Smooth muscle cell (in vitro differentiated cells): Measurements from ENCODE around the gene VMAC. TPM values are rescaled to one million over a fixed set of nuclear protein-coding genes. Genes with fewer than 3 reads are reported as not detected.

Experiments
- DNase-seq: peaks from one replicate; lab custom pipeline; 2025; ENCODE audit not compliant: unreplicated experiment; lab: John Stamatoyannopoulos, UW
- H2AFZ ChIP-seq: fragments of 200-600 bp; sonication (generic); 2 replicates; pipeline ENCODE4 v1.6.0; 2016; ENCODE audit warnings: antibody characterized with exemption, low read depth, mild to moderate bottlenecking
- H3F3A ChIP-seq: fragments of 200-600 bp; sonication (generic); 2 replicates; pipeline ENCODE4 v1.6.0; 2017; ENCODE audit warnings: antibody characterized with exemption, low read depth
- H3K27ac ChIP-seq: fragments of 200-600 bp; sonication (generic); 2 replicates; pipeline ENCODE4 v1.5.1; 2016; ENCODE audit warnings: low read depth, mild to moderate bottlenecking
- H3K27me3 ChIP-seq: fragments of 200-600 bp; sonication (generic); 2 replicates; pipeline ENCODE4 v1.6.1; 2016; ENCODE audit warnings: low read depth, mild to moderate bottlenecking
- H3K36me3 ChIP-seq: fragments of 200-600 bp; sonication (generic); 2 replicates; pipeline ENCODE4 v1.5.1; 2016; ENCODE audit warnings: low read depth
- H3K4me1 ChIP-seq: fragments of 200-600 bp; sonication (generic); 2 replicates; pipeline ENCODE4 v1.5.1; 2016; ENCODE audit warnings: low read depth
- H3K4me2 ChIP-seq: fragments of 200-600 bp; sonication (generic); 2 replicates; pipeline ENCODE4 v1.6.0; 2016; ENCODE audit warnings: mild to moderate bottlenecking
- H3K4me3 ChIP-seq: fragments of 200-600 bp; sonication (generic); 2 replicates; pipeline ENCODE4 v1.5.1; 2016; ENCODE audit warnings: mild to moderate bottlenecking
- H3K79me2 ChIP-seq: fragments of 200-600 bp; sonication (generic); 2 replicates; pipeline ENCODE4 v1.6.0; 2016; ENCODE audit warnings: low read depth, mild to moderate bottlenecking
- H3K9ac ChIP-seq: fragments of 200-600 bp; sonication (generic); 2 replicates; pipeline ENCODE4 v1.6.0; 2016; ENCODE audit warnings: low read depth
- H3K9me3 ChIP-seq: fragments of 200-600 bp; sonication (generic); replicated peaks from 2 replicates; pipeline ENCODE4 v1.5.1; 2016; ENCODE audit warnings: low read depth
- H4K20me1 ChIP-seq: fragments of 200-600 bp; sonication (generic); 2 replicates; pipeline ENCODE4 v1.6.0; 2016; ENCODE audit warnings: low read depth
- WGBS: methylation state at CpG from one replicate; pipeline ENCODE4 v1.1.7; 2016; ENCODE audit warnings: low lambda C conversion rate; 5-methylcytosine and 5-hydroxymethylcytosine counted together
- polyA plus RNA-seq: library from polyadenylated mRNA; unstranded; fragments of >200 nt; fragmentation: Nextera tagmentation; extraction: Ambion mirVana; gene quantifications from 2 replicates; pipeline ENCODE4 v1.2.1, GENCODE V29; 2016
- total RNA-seq: library from RNA; depleted of rRNA; stranded (reverse); fragments of >200 nt; gene quantifications from 2 replicates; pipeline ENCODE4 v1.2.3, GENCODE V29; 2014
- TF ChIP-seq, protein P1 (sequence below): fragments of 200-600 bp; sonication (generic); IDR thresholded peaks from 2 replicates; pipeline ENCODE4 v1.5.1; 2017; ENCODE audit warnings: borderline replicate concordance, mild to moderate bottlenecking, antibody characterized with exemption; ENCODE audit not compliant: insufficient read depth, poor library complexity, severe bottlenecking

The VMAC gene
- total and polyA plus RNA-seq, 2 experiments from 2014 or later, result 0.36 to 0.95 TPM

DNA sequence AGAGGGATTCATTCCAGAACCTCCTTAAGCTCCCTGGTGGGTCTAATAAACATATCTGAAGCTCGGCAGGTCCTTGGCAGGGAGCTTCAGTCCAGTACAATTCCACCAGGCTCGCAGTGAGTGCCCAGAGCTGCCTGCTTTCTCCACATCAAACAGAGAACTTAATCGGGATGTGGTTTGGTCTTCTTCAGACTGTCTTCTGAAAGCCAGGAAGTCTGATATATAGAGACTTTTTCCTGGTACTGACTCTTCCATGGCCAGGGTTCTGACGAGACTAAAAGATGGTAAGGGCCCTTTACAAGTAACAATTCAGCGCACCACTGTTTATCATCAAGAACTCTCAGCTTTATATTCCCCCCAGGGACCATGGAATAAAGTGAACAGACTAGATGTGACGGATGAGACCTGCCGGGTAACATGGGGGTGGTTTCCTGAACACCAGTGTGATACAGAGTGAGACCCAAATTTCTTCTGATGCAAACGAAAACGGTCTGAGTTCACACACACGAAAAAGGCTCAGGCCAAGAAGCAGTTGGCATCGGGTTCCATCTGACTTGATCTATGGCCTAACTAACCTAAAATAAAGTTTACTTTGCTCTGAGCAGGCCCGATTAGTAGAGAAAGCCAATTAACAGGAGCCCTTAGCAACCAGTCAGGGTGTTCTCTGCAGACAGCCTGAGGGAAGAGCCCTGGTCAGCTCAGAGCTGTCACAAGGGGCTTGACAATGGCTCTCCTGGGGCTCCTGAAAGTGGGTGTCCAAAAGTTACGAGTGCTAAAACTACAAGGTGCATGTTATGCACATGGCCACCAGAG is 44.3 kb downstream of the VMAC start:
- peak overlapping the region; percentile 65 for H3K4me2 ChIP-seq
- H3K27me3 ChIP-seq, result no peaks in the 10 kb centered on the region
- 55% methylated on average over 13 of the region's 13 CpGs for WGBS
- no peaks in the 10 kb centered on the region for H3K9me3 ChIP-seq
- H3K36me3 ChIP-seq, result no peaks in the 10 kb centered on the region
- TF ChIP-seq, protein P1, sequence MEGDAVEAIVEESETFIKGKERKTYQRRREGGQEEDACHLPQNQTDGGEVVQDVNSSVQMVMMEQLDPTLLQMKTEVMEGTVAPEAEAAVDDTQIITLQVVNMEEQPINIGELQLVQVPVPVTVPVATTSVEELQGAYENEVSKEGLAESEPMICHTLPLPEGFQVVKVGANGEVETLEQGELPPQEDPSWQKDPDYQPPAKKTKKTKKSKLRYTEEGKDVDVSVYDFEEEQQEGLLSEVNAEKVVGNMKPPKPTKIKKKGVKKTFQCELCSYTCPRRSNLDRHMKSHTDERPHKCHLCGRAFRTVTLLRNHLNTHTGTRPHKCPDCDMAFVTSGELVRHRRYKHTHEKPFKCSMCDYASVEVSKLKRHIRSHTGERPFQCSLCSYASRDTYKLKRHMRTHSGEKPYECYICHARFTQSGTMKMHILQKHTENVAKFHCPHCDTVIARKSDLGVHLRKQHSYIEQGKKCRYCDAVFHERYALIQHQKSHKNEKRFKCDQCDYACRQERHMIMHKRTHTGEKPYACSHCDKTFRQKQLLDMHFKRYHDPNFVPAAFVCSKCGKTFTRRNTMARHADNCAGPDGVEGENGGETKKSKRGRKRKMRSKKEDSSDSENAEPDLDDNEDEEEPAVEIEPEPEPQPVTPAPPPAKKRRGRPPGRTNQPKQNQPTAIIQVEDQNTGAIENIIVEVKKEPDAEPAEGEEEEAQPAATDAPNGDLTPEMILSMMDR, result no peak
- H3F3A ChIP-seq, result peaks cover 13% of the 10 kb centered on the region
- H3K4me1 ChIP-seq, result peaks cover 65% of the 10 kb centered on the region
- H2AFZ ChIP-seq, result no peak overlapping the region
- no peak for DNase-seq
- H3K27ac ChIP-seq, result peak overlapping the region; percentile 32
- peaks cover 100% of the 10 kb centered on the region for H4K20me1 ChIP-seq
- no peak overlapping the region for H3K4me3 ChIP-seq
- peaks cover 73% of the 10 kb centered on the region for H3K79me2 ChIP-seq
- no peak overlapping the region for H3K9ac ChIP-seq

DNA sequence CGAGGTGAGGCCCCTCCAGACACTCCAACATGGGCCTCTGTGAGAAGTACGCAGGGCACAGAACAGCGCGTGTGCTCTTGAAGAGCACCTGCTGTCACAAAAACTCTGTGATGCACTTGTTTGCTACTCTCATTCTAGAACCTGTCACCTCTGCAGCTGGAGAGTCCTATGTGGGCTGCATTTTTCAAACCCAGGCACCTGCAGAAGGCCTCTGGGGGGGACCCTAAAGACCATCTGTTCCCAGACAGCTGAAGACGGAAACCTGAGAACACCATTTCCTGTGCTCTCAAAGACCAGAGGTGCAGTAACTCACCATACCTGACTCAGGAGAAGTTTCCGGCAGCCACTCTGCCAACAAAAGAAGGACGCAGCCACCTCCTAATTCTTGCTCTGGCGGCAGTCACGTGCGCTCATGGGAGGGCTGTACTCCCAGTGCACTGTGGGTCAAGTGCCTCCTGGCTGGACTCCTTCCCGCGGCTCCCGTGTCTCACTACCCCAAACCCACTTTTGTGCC is 45.2 kb downstream of the VMAC start:
- peaks cover 100% of the 10 kb centered on the region for H4K20me1 ChIP-seq
- H3K4me1 ChIP-seq, result peaks cover 74% of the 10 kb centered on the region
- H3K9me3 ChIP-seq, result no peaks in the 10 kb centered on the region
- H3F3A ChIP-seq, result peaks cover 20% of the 10 kb centered on the region
- 93% methylated on average over 13 of the region's 13 CpGs for whole genome bisulfite sequencing
- peaks cover 81% of the 10 kb centered on the region for H3K79me2 ChIP-seq
- no peaks in the 10 kb centered on the region for H3K36me3 ChIP-seq
- H2AFZ ChIP-seq, result no peak overlapping the region
- H3K9ac ChIP-seq, result no peak overlapping the region
- no peak overlapping the region for H3K4me3 ChIP-seq
- TF ChIP-seq, protein P1, result no peak
- H3K27ac ChIP-seq, result no peak overlapping the region
- H3K4me2 ChIP-seq, result no peak overlapping the region
- no peak for DNase-seq
- no peaks in the 10 kb centered on the region for H3K27me3 ChIP-seq

DNA sequence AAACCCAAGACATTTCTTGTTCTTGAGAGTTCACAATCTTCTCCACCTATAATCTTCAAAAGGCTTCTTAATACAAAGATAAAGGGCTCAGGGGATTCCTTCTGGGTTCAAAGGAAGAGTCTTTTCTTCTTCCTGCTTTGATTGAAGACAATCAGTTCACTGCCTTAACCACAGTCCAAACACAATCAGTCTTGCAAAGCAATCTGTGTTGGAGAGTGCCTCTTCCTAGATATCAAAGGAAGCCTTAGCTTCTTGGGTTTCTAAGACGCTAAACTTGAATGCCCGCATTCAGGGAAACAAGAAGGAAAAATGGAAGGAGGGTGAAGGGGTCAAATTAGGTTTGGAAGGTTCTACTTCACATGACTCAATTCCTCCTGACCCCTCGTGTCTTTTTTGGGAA is 46.1 kb downstream of the VMAC start:
- no peaks in the 10 kb centered on the region for H3K9me3 ChIP-seq
- H3K27ac ChIP-seq, result no peak overlapping the region
- TF ChIP-seq, protein P1, result no peak
- no peak overlapping the region for H3K9ac ChIP-seq
- no peaks in the 10 kb centered on the region for H3K36me3 ChIP-seq
- WGBS, result 73% methylated on average over 3 of the region's 3 CpGs
- peaks cover 85% of the 10 kb centered on the region for H3K79me2 ChIP-seq
- H3F3A ChIP-seq, result peaks cover 21% of the 10 kb centered on the region
- H3K27me3 ChIP-seq, result no peaks in the 10 kb centered on the region
- H3K4me2 ChIP-seq, result peak overlapping the region; percentile 37
- H3K4me1 ChIP-seq, result peaks cover 80% of the 10 kb centered on the region
- H4K20me1 ChIP-seq, result peaks cover 100% of the 10 kb centered on the region
- DNase-seq, result no peak
- H2AFZ ChIP-seq, result no peak overlapping the region
- H3K4me3 ChIP-seq, result no peak overlapping the region

DNA sequence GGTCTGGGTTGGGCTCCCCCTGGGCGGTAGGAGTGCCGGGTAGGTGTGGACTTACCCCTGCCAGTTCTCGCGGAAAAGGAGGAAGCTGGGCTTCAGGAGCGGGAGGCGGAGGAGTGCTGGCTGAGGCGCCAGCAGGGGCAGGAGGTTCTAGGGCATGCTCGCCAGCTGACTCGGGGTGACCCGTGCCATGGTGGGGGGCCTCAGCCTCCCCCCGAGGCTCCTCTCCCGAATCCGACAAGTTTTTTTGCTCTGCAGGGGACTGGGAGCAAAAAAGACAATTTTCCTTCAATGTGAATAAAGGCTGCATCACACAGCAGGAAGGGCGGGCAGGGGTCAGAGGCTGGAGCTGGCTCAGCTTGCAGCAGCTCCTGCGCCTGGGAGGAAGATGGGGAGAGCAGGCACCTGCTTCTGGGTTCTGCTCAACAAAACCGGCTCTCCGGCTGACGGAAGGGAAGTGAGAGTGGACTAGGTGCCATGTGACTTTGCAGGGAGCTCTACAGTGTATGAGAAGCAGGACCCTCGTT is 46.7 kb downstream of the VMAC start:
- Histone ChIP-seq H3F3A (peaks cover 25% of the 10 kb centered on the region), H3K4me1 (peaks cover 80% of the 10 kb centered on the region), H3K9ac (no peak overlapping the region), H3K79me2 (peaks cover 85% of the 10 kb centered on the region), H3K36me3 (no peaks in the 10 kb centered on the region), H3K27ac (no peak overlapping the region), H3K9me3 (no peaks in the 10 kb centered on the region), H2AFZ (no peak overlapping the region), H4K20me1 (peaks cover 100% of the 10 kb centered on the region), H3K27me3 (no peaks in the 10 kb centered on the region), H3K4me2 (peak overlapping the region; percentile 37), H3K4me3 (no peak overlapping the region)
- TF ChIP-seq, protein P1, result no peak
- WGBS, result 78% methylated on average over 19 of the region's 19 CpGs
- DNase-seq, result no peak
